ENCODE data around the gene RASD2.

The RASD2 gene

DNA sequence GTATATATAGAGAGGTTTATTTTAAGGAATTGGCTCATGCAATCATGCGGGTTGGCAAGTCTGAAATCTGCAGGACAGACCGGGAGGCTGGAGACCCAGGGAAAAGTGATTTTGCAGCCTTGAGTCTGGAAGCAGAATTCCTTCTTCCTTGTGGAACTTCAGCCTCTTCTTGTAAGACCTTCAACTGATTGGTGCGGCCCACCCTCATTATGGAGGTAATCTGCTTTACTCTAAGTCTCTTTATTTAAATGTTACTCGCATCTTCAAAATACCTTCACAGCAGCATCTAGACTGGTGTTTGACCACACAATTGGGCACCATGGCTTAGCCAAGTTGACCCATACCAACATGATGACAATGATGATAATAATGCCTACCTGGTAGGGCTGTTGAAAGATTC lies 58.7 kb downstream of the RASD2 start:
- in situ Hi-C loops (cut with MboI; ENCODE audit: low sequenced_read_pairs, unreplicated experiment): no loop called here
- no peak for DNase-seq (ENCODE audit: low spot score)
- no peak for TF ChIP-seq CTCF (IDR thresholded peaks at IDR 0.05; ENCODE audit: borderline replicate concordance, control extremely low read depth, extremely low read depth, insufficient read depth, missing control alignments)

GRCh38 chr22:35600476-35600875 lies 59.8 kb downstream of the RASD2 start:
- TF ChIP-seq CTCF (IDR thresholded peaks at IDR 0.05; ENCODE audit: borderline replicate concordance, control extremely low read depth, extremely low read depth, insufficient read depth, missing control alignments): no peak
- in situ Hi-C loops (cut with MboI; ENCODE audit: low sequenced_read_pairs, unreplicated experiment): no loop called here
- DNase-seq (ENCODE audit: low spot score): no peak

DNA sequence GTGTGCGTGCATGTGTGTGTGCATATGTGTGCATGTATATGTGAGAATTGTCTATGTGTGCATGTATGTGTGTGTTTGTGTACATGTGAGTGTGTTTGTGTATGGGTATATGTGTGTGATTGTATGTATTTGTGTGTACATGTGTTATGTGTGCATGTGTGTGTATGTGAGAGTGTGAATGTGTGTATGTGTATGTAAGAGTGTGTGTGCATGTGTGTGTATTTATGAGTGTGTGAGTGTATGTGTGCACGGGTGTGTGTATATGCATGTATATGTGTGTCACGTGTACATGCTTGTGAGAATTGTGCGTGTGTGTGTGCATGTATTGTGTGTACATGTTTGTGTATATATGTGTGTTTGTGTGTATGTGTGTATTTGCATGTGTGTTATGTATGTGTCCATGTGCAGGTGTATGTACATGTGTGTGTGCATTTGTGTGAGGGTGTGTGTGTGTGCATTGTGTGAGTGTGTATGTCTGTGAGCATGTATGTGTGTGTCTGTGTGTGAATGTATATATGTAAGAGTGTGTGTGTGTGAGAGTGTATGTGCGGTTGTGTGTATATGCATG lies 60.5 kb downstream of the RASD2 start:
- in situ Hi-C loops (cut with MboI; ENCODE audit: low sequenced_read_pairs, unreplicated experiment): no loop called here
- DNase-seq (ENCODE audit: low spot score): no peak
- TF ChIP-seq CTCF (IDR thresholded peaks at IDR 0.05; ENCODE audit: borderline replicate concordance, control extremely low read depth, extremely low read depth, insufficient read depth, missing control alignments): no peak

- DNase-seq (ENCODE audit: low spot score): no peak
- in situ Hi-C loops (cut with MboI; ENCODE audit: low sequenced_read_pairs, unreplicated experiment): no loop called here
- TF ChIP-seq CTCF (IDR thresholded peaks at IDR 0.05; ENCODE audit: borderline replicate concordance, control extremely low read depth, extremely low read depth, insufficient read depth, missing control alignments): no peak
Measured at GRCh38 chr22:35601743-35602615, 61.3 kb downstream of the RASD2 start.
